DND-41 (cell line): Measurements from ENCODE around the gene FAM111B.
"Not testable (repeated sequence)": the region's sequence is repeated elsewhere in the genome, so short reads cannot be mapped to it uniquely, and the experiment has no call there.

Experiments
- ATAC-seq: fragments of 200-7000 bp; cut with Tn5 transposase; 3 replicates; pipeline ENCODE4 v1.9.1; 2021; ENCODE audit warnings: low read depth; ENCODE audit not compliant: insufficient read depth
- DNase-seq: peaks from one replicate; pipeline ENCODE4 v3.0.0-alpha.2; 2020
- H2AFZ ChIP-seq: 2 replicates; pipeline ENCODE4 v1.6.0; 2012; ENCODE audit warnings: low read depth, low read length
- H3K27ac ChIP-seq: 2 replicates; pipeline ENCODE4 v1.5.1; 2012; ENCODE audit warnings: low read length, inconsistent platforms
- H3K27me3 ChIP-seq: fragments of 200-600 bp; sonication (generic); 2 replicates; pipeline ENCODE4 v1.6.0; 2012; ENCODE audit warnings: low read length, mild to moderate bottlenecking, inconsistent platforms; ENCODE audit not compliant: insufficient read depth, poor library complexity
- H3K36me3 ChIP-seq: 2 replicates; pipeline ENCODE4 v1.5.1; 2012; ENCODE audit warnings: low read length, inconsistent platforms; ENCODE audit not compliant: insufficient read depth
- H3K4me1 ChIP-seq: 2 replicates; pipeline ENCODE4 v1.5.1; 2012; ENCODE audit warnings: mild to moderate bottlenecking, low read length; ENCODE audit not compliant: insufficient read depth
- H3K4me2 ChIP-seq: 2 replicates; pipeline ENCODE4 v1.6.0; 2012; ENCODE audit warnings: mild to moderate bottlenecking, moderate library complexity, low read length, inconsistent platforms; ENCODE audit not compliant: insufficient read depth
- H3K4me3 ChIP-seq, 2 experiments: fragments of 200-600 bp in 1 of 2; shearing (Covaris generic) in 1 of 2; 2 replicates each; pipeline ENCODE4 v1.5.1; 2012 to 2016; ENCODE audit warnings: inconsistent platforms in 2 of 2, low read length in 2 of 2, mild to moderate bottlenecking in 2 of 2, low read depth in 1 of 2, moderate library complexity in 1 of 2
- H3K79me2 ChIP-seq: 2 replicates; pipeline ENCODE4 v1.6.0; 2012; ENCODE audit warnings: low read length, inconsistent platforms; ENCODE audit not compliant: insufficient read depth
- H3K9ac ChIP-seq: 2 replicates; pipeline ENCODE4 v1.6.0; 2012; ENCODE audit warnings: low read depth, mild to moderate bottlenecking, inconsistent platforms, low read length, moderate library complexity
- H3K9me3 ChIP-seq: 2 replicates; pipeline ENCODE4 v1.5.1; 2012; ENCODE audit warnings: low read length, moderate library complexity, mild to moderate bottlenecking, inconsistent platforms; ENCODE audit not compliant: insufficient read depth, severe bottlenecking
- H4K20me1 ChIP-seq: 2 replicates; pipeline ENCODE4 v1.6.0; 2012; ENCODE audit warnings: low read length; ENCODE audit not compliant: insufficient read depth
- EZH2 ChIP-seq: IDR thresholded peaks from 3 replicates; pipeline ENCODE4 v1.6.1; 2012; ENCODE audit warnings: borderline replicate concordance, low read depth, mild to moderate bottlenecking, moderate library complexity, low read length, inconsistent platforms; ENCODE audit not compliant: severe bottlenecking
- TF ChIP-seq, protein P1 (sequence below): IDR thresholded peaks from 2 replicates; pipeline ENCODE4 v1.5.1; 2012; ENCODE audit warnings: borderline replicate concordance, low read length, moderate library complexity, mild to moderate bottlenecking; ENCODE audit not compliant: poor library complexity, severe bottlenecking; ENCODE audit errors: extremely low read depth

The FAM111B gene

DNA sequence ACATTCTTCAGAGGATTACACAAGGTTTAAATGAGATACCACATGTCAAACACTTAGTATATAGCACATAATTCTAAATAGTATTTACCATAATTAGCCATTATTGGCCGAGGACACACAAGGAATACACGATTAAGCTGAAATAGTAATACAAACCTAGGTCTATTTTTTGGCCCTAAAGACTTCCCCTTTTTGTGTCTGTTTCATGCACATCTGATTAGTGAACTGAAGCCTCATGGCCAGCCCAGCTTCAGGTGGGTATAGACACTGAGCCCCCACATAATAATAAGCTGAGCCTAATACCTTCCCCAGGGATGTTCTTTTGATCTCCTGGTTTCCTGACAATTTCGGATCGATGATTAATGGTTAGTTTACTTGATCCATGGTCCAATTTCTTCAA lies 18.9 kb upstream of the FAM111B start:
- DNase-seq (no peak), ATAC-seq (no peak)
- no peaks in the 10 kb centered on the region for H4K20me1 ChIP-seq
- H3K79me2 ChIP-seq: no peaks in the 10 kb centered on the region
- no peaks in the 10 kb centered on the region for H3K36me3 ChIP-seq
- H3K9ac ChIP-seq: no peak overlapping the region
- H3K4me2 ChIP-seq: no peak overlapping the region
- no peak overlapping the region for H3K27ac ChIP-seq
- H3K9me3 ChIP-seq: no peaks in the 10 kb centered on the region
- peaks cover 2% of the 10 kb centered on the region for H3K27me3 ChIP-seq
- no peak overlapping the region for H2AFZ ChIP-seq
- no peaks in the 10 kb centered on the region for H3K4me1 ChIP-seq
- no peak for TF ChIP-seq EZH2
- TF ChIP-seq, protein P1, sequence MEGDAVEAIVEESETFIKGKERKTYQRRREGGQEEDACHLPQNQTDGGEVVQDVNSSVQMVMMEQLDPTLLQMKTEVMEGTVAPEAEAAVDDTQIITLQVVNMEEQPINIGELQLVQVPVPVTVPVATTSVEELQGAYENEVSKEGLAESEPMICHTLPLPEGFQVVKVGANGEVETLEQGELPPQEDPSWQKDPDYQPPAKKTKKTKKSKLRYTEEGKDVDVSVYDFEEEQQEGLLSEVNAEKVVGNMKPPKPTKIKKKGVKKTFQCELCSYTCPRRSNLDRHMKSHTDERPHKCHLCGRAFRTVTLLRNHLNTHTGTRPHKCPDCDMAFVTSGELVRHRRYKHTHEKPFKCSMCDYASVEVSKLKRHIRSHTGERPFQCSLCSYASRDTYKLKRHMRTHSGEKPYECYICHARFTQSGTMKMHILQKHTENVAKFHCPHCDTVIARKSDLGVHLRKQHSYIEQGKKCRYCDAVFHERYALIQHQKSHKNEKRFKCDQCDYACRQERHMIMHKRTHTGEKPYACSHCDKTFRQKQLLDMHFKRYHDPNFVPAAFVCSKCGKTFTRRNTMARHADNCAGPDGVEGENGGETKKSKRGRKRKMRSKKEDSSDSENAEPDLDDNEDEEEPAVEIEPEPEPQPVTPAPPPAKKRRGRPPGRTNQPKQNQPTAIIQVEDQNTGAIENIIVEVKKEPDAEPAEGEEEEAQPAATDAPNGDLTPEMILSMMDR: no peak
- no peak overlapping the region for H3K4me3 ChIP-seq

DNA sequence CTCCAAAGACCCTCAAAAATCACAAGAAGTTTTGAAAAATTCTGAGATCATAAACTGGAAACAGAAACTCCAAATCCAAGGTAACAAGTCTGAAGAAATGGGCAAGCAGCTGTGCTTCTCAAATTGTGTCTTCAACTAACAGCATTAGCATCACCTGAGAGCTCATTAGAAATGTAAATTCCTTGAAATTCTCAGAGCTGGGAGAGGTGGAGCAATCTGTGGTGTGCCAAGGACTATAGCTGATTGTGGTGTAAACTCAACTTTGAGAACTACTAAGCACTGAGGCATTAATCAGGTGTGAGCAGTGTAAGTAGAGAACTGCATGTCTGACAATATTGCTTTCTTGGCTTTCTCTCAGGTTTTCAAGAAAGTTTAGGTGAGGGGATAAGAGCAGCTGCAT lies 13.5 kb upstream of the FAM111B start:
- not testable (repeated sequence) for H3K4me1 ChIP-seq, H3K36me3 ChIP-seq, H3K27ac ChIP-seq, DNase-seq, ATAC-seq, H3K27me3 ChIP-seq, H3K79me2 ChIP-seq, H3K4me2 ChIP-seq, H3K4me3 ChIP-seq, H2AFZ ChIP-seq, H3K9ac ChIP-seq, H3K9me3 ChIP-seq, H4K20me1 ChIP-seq

DNA sequence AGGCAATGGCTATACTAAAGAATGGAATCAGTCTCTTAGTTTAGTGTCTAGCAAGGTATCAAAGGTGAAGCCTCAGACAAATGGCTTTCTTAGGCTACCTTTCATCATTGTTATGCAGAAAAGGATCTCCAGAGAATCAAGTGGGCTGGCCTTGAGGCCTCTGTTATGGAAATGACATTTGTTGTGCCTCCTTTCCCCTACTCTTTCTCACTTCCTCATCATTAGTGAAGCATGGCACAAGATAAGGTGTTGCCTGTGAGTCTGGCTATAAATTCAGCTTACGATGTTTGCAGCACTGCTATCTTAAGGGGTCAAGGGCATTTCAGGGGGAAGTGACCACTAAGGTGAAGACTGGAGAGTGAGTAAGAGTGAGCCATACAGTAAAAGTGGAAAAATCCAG lies 11.8 kb upstream of the FAM111B start:
- not testable (repeated sequence) for H3K4me1 ChIP-seq, ATAC-seq, H4K20me1 ChIP-seq, H3K27me3 ChIP-seq, H3K27ac ChIP-seq, H3K9ac ChIP-seq, H3K9me3 ChIP-seq, H2AFZ ChIP-seq, H3K4me3 ChIP-seq, H3K4me2 ChIP-seq, DNase-seq, H3K79me2 ChIP-seq, H3K36me3 ChIP-seq

DNA sequence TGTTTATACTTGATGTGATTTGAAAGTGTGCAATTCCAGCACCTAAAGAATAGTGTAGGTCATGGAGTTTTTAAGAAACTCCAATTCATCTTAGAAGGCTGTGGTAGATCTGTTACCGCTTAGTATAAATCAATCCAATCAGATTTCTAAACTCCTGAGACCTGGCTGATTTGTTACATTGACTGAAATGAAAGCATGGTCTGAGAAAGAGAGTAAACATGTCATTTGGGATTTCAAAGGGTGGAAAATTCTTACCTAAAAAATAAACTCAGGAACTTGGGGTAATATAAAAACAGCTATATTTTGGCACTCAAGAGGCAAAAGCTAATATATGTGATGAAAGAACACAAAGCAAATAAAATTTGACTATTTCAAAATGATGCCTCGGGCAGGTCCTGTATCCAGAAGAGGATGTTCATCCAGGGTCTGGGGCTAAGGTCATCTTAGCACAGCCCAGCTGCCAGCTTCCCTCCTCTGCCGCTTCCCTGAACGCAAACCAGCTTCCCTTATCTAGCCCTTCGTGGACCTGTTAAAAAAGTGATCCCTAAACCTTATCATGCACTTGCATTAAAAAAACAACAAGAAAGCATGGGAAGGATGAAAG lies 11.0 kb upstream of the FAM111B start:
- not testable (repeated sequence) for H3K79me2 ChIP-seq, H3K4me2 ChIP-seq, ATAC-seq, H3K27ac ChIP-seq, H4K20me1 ChIP-seq, H3K4me3 ChIP-seq, DNase-seq, H3K9me3 ChIP-seq, H3K9ac ChIP-seq, H2AFZ ChIP-seq, H3K4me1 ChIP-seq, H3K27me3 ChIP-seq, H3K36me3 ChIP-seq

DNA sequence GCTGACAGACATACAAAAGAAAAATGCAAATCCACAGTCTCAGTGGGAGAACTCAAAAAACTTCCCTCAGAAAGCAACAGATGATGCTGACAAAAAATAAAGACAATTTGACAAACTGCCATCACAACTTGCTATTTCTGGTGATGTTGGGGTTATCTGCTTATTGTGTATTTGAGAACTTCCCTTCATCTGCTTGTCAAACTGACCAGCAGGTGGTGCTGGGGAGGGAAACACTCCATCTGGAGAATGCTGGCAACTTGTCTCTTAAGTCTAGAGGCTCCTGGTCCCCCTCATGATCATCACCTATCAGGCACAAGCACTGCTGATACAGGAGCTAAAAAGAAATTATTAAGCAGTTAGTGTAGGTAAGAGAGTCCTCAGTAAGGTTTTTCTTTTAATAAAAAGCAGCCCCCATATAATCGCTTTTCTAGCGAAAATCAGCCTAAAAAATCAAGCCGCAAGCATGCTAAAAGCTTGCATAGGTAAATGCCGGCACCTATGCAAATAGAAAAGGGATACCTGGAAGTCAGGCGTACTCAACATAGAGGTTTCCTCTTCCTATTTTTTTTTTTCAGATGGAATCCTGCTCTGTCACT lies 9.8 kb upstream of the FAM111B start:
- no peak overlapping the region for H3K9ac ChIP-seq

DNA sequence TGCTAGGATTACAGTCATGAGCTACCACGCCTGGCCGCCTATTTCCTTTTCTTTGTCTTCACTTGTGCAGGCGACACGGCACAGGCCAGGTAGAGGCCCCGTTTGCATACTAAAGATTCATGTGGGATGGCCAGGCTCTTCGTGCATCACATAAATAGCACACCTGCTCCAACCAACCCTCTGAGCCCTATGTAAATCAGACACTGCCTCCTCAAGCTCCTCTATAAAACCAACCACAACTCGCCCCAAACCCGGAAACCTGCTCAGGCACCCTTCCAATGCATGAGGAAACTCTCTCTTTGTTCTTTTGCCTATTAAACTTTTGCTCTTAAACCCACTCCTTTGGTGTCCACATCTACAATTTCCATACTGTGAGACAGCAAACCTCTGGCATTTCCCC lies 9.1 kb upstream of the FAM111B start:
- H3K79me2 ChIP-seq, H3K4me3 ChIP-seq, H3K9ac ChIP-seq, H4K20me1 ChIP-seq, H3K27me3 ChIP-seq, H2AFZ ChIP-seq, H3K9me3 ChIP-seq, H3K4me2 ChIP-seq, H3K4me1 ChIP-seq, DNase-seq, H3K27ac ChIP-seq, H3K36me3 ChIP-seq: not testable (repeated sequence)
- peak; percentile 17; the same call in 1 of the 3 replicates for ATAC-seq

More for the DNA sequence above, 9.8 kb upstream of the FAM111B start:
- H2AFZ ChIP-seq: no peak overlapping the region
- H3K4me3 ChIP-seq: no peak overlapping the region
- H3K79me2 ChIP-seq: no peaks in the 10 kb centered on the region
- TF ChIP-seq, protein P1: peak; percentile 74
- TF ChIP-seq EZH2: no peak
- peak; percentile 93 for ATAC-seq
- no peak overlapping the region for H3K27ac ChIP-seq
- H3K4me2 ChIP-seq: no peak overlapping the region
- H3K36me3 ChIP-seq: no peaks in the 10 kb centered on the region
- H3K4me1 ChIP-seq: no peaks in the 10 kb centered on the region
- no peaks in the 10 kb centered on the region for H3K27me3 ChIP-seq
- DNase-seq: peak; percentile 71
- no peaks in the 10 kb centered on the region for H4K20me1 ChIP-seq
- no peaks in the 10 kb centered on the region for H3K9me3 ChIP-seq
